Measurements from ENCODE around the gene DDX11. TPM values are rescaled to one million over a fixed set of nuclear protein-coding genes. Genes with fewer than 3 reads are reported as not detected.
"Not testable (repeated sequence)": the region's sequence is repeated elsewhere in the genome, so short reads cannot be mapped to it uniquely, and the experiment has no call there.

Gene DDX11
- total RNA-seq, 1 experiment from 2014 or later = 191 TPM

GRCh38 chr12:31122481-31122880 lies 48.8 kb downstream of the DDX11 start:
- Histone ChIP-seq H3K9me2 (ENCODE audit: insufficient read depth) (no peaks in the 10 kb centered on the region), H3K36me3 (ENCODE audit: low read depth) (no peaks in the 10 kb centered on the region), H3K27me3 (ENCODE audit: insufficient read depth, low read depth) (no peaks in the 10 kb centered on the region), H3K4me1 (replicated peaks; ENCODE audit: insufficient read depth) (no peaks in the 10 kb centered on the region), H3K9me3 (ENCODE audit: insufficient read depth, low read depth) (no peaks in the 10 kb centered on the region), H4K20me1 (ENCODE audit: insufficient read depth) (no peaks in the 10 kb centered on the region), H3F3A (ENCODE audit: insufficient read depth, low read depth) (no peaks in the 10 kb centered on the region), H3K4me2 (no peak overlapping the region), H3K27ac (no peak overlapping the region), H2AFZ (no peak overlapping the region), H3K79me2 (ENCODE audit: low read depth) (no peaks in the 10 kb centered on the region), H3K4me3 (no peak overlapping the region)
- POLR2A ChIA-PET (ENCODE audit: unreplicated experiment) = no interaction called here
- DNase-seq = no peak
- no TSS peak for BruUV-seq (replicated peaks)
- intact Hi-C loops (cut with micrococcal nuclease; ENCODE audit: unreplicated experiment) = no loop called here
- CTCF ChIA-PET = no interaction called here
- TF ChIP-seq CTCF (conservative IDR thresholded peaks at IDR 0.05) = no peak
- no peak for TF ChIP-seq EZH2 (IDR thresholded peaks at IDR 0.05; ENCODE audit: low read depth)

DNA sequence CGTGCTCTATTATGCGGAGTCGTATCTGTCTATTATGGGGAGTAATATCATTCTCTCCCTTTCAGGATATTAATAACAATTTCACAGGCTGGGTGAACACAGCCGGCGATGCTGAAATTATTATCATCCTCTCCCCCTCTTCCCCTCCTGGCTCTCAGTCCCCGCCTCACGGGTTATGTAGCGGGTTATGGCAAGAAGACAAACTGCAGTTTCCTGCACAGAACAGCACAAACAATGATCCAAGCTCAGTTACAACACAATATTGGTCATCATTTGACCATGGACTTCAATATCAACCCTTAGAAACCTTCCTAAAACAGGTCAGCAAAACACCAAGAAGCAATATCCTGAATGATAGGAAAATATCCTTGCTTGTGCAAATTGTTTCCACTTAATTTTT lies 50.5 kb downstream of the DDX11 start:
- H3K9me2 ChIP-seq (ENCODE audit: insufficient read depth) = not testable (repeated sequence)

GRCh38 chr12:31125171-31125570 lies 51.5 kb downstream of the DDX11 start:
- H3K4me3 ChIP-seq, CTCF ChIA-PET: not testable (repeated sequence)

More for the DNA sequence above, 50.5 kb downstream of the DDX11 start:
- H3K27me3 ChIP-seq (ENCODE audit: insufficient read depth, low read depth); CTCF ChIA-PET; H3K4me3 ChIP-seq; H3F3A ChIP-seq (ENCODE audit: insufficient read depth, low read depth); H2AFZ ChIP-seq; H3K9me3 ChIP-seq (ENCODE audit: insufficient read depth, low read depth); H4K20me1 ChIP-seq (ENCODE audit: insufficient read depth); H3K27ac ChIP-seq; H3K36me3 ChIP-seq (ENCODE audit: low read depth); intact Hi-C loops (cut with micrococcal nuclease; ENCODE audit: unreplicated experiment); BruUV-seq (replicated peaks); DNase-seq; H3K4me2 ChIP-seq; H3K79me2 ChIP-seq (ENCODE audit: low read depth); POLR2A ChIA-PET (ENCODE audit: unreplicated experiment); H3K4me1 ChIP-seq (replicated peaks; ENCODE audit: insufficient read depth): not testable (repeated sequence)

DNA sequence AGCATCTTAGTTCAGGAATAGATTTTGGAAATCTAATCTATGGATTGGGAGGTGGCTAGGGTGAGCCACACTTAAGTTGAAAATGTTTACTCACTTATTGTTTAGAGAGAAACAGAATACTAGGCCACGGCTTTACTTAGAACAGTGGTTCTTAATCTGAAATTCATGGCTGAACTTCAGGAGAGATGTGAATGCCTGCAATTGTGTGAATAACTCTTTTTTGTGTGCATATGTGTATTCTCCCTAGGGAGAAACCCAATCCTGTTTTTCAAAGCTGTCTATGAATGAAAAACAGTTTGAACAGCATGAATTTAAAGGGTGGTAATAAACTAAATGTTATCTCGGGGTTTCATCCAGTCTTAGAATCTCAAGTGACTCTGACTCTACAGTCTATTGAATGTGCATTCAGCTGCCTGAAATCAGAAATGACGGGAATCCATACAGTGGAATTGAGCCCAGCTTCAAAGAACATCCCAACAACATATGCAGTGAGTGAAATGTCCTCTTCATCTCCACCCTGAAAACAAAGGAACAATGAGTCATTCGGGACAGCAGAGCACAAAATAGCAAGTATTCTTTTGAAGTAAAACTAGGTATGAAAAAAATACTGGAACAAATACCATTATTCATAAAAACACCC lies 53.7 kb downstream of the DDX11 start:
- H3K9me3 ChIP-seq (ENCODE audit: insufficient read depth, low read depth); H3K9me2 ChIP-seq (ENCODE audit: insufficient read depth); H3K4me1 ChIP-seq (replicated peaks; ENCODE audit: insufficient read depth); H3K36me3 ChIP-seq (ENCODE audit: low read depth); intact Hi-C loops (cut with micrococcal nuclease; ENCODE audit: unreplicated experiment); POLR2A ChIA-PET (ENCODE audit: unreplicated experiment); DNase-seq; H2AFZ ChIP-seq; H3K27me3 ChIP-seq (ENCODE audit: insufficient read depth, low read depth); H3K4me3 ChIP-seq; H3K79me2 ChIP-seq (ENCODE audit: low read depth); BruUV-seq (replicated peaks); H3F3A ChIP-seq (ENCODE audit: insufficient read depth, low read depth); H4K20me1 ChIP-seq (ENCODE audit: insufficient read depth); H3K4me2 ChIP-seq; CTCF ChIA-PET; H3K27ac ChIP-seq: not testable (repeated sequence)

More at GRCh38 chr12:31125171-31125570, 51.5 kb downstream of the DDX11 start:
- H3K4me1 ChIP-seq (replicated peaks; ENCODE audit: insufficient read depth); H3K79me2 ChIP-seq (ENCODE audit: low read depth); H3K27ac ChIP-seq; H3K9me3 ChIP-seq (ENCODE audit: insufficient read depth, low read depth); H2AFZ ChIP-seq; BruUV-seq (replicated peaks); intact Hi-C loops (cut with micrococcal nuclease; ENCODE audit: unreplicated experiment); H3K4me2 ChIP-seq; POLR2A ChIA-PET (ENCODE audit: unreplicated experiment); DNase-seq; H3K9me2 ChIP-seq (ENCODE audit: insufficient read depth); H4K20me1 ChIP-seq (ENCODE audit: insufficient read depth); H3F3A ChIP-seq (ENCODE audit: insufficient read depth, low read depth); H3K27me3 ChIP-seq (ENCODE audit: insufficient read depth, low read depth); H3K36me3 ChIP-seq (ENCODE audit: low read depth): not testable (repeated sequence)

DNA sequence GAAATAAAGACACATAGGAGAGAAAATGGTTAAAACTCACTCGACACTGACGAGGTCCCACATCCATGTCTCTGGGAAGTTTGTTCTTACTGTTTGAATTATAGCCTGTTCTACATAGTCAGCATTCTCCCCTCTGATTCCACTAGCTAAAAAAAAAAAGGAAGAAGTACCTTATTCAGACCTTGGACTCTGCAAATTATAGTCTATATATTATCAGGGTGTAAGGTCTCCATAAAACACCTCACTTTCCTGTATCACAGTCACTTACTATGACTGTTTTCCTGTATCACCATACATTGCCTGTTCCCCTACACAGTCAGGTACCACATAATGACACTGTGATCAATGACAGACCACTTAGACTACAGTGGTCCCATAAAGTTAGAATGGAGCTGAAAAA lies 62.9 kb downstream of the DDX11 start:
- CTCF ChIA-PET; DNase-seq; H3K4me3 ChIP-seq; H2AFZ ChIP-seq; H3K79me2 ChIP-seq (ENCODE audit: low read depth); intact Hi-C loops (cut with micrococcal nuclease; ENCODE audit: unreplicated experiment); POLR2A ChIA-PET (ENCODE audit: unreplicated experiment); H4K20me1 ChIP-seq (ENCODE audit: insufficient read depth); H3K4me2 ChIP-seq; H3K27ac ChIP-seq; H3K9me2 ChIP-seq (ENCODE audit: insufficient read depth); H3F3A ChIP-seq (ENCODE audit: insufficient read depth, low read depth); H3K9me3 ChIP-seq (ENCODE audit: insufficient read depth, low read depth); H3K4me1 ChIP-seq (replicated peaks; ENCODE audit: insufficient read depth); BruUV-seq (replicated peaks); H3K36me3 ChIP-seq (ENCODE audit: low read depth); H3K27me3 ChIP-seq (ENCODE audit: insufficient read depth, low read depth): not testable (repeated sequence)

- H3K4me1 ChIP-seq (replicated peaks; ENCODE audit: insufficient read depth); BruUV-seq (replicated peaks); H2AFZ ChIP-seq; POLR2A ChIA-PET (ENCODE audit: unreplicated experiment); intact Hi-C loops (cut with micrococcal nuclease; ENCODE audit: unreplicated experiment); H3K4me3 ChIP-seq; H3K36me3 ChIP-seq (ENCODE audit: low read depth); H3K9me3 ChIP-seq (ENCODE audit: insufficient read depth, low read depth); H3K4me2 ChIP-seq; CTCF ChIA-PET; H3K27ac ChIP-seq; H3K9me2 ChIP-seq (ENCODE audit: insufficient read depth); H4K20me1 ChIP-seq (ENCODE audit: insufficient read depth); H3K79me2 ChIP-seq (ENCODE audit: low read depth); DNase-seq; H3F3A ChIP-seq (ENCODE audit: insufficient read depth, low read depth); H3K27me3 ChIP-seq (ENCODE audit: insufficient read depth, low read depth): not testable (repeated sequence)
Measured at GRCh38 chr12:31144768-31145167, 71.1 kb downstream of the DDX11 start.

GRCh38 chr12:31145296-31145695 lies 71.6 kb downstream of the DDX11 start:
- H3K4me1 ChIP-seq (replicated peaks; ENCODE audit: insufficient read depth); H3K27ac ChIP-seq; BruUV-seq (replicated peaks); H3K9me3 ChIP-seq (ENCODE audit: insufficient read depth, low read depth); intact Hi-C loops (cut with micrococcal nuclease; ENCODE audit: unreplicated experiment); H3K4me3 ChIP-seq; CTCF ChIA-PET; H3K27me3 ChIP-seq (ENCODE audit: insufficient read depth, low read depth); DNase-seq; H3K4me2 ChIP-seq; H2AFZ ChIP-seq; H3K36me3 ChIP-seq (ENCODE audit: low read depth); H3K9me2 ChIP-seq (ENCODE audit: insufficient read depth); H3F3A ChIP-seq (ENCODE audit: insufficient read depth, low read depth); POLR2A ChIA-PET (ENCODE audit: unreplicated experiment); H4K20me1 ChIP-seq (ENCODE audit: insufficient read depth); H3K79me2 ChIP-seq (ENCODE audit: low read depth): not testable (repeated sequence)
